HG03354 (cell line): Measurements from ENCODE around the gene NCAPG2.

Experiments used
- ATAC-seq: cut with Tn5 transposase; IDR thresholded peaks from one replicate; pipeline ENCODE4 v1.9.1; 2021; ENCODE audit warnings: mild to moderate bottlenecking; ENCODE audit not compliant: unreplicated experiment, poor library complexity, severe bottlenecking

NCAPG2 gene

GRCh38 chr7:158609313-158609974, 95.2 kb downstream of the NCAPG2 start:
- no peak for ATAC-seq

GRCh38 chr7:158607563-158607962, 97.0 kb downstream of the NCAPG2 start:
- no peak for ATAC-seq

GRCh38 chr7:158606671-158607424, 97.8 kb downstream of the NCAPG2 start:
- ATAC-seq = no peak

GRCh38 chr7:158606129-158606528, 98.5 kb downstream of the NCAPG2 start:
- no peak for ATAC-seq

- peak; percentile 22 for ATAC-seq
Measured at GRCh38 chr7:158603773-158604755, 100.5 kb downstream of the NCAPG2 start.

GRCh38 chr7:158602905-158603772, 101.5 kb downstream of the NCAPG2 start:
- peak; percentile 54 for ATAC-seq

- no peak for ATAC-seq
Measured at GRCh38 chr7:158602041-158602440, 102.6 kb downstream of the NCAPG2 start.

- no peak for ATAC-seq
Measured at GRCh38 chr7:158601090-158601489, 103.5 kb downstream of the NCAPG2 start.

GRCh38 chr7:158596745-158597144, 107.9 kb downstream of the NCAPG2 start:
- ATAC-seq = no peak

- ATAC-seq = no peak
Measured at GRCh38 chr7:158596309-158596708, 108.3 kb downstream of the NCAPG2 start.

GRCh38 chr7:158595068-158595467, 109.5 kb downstream of the NCAPG2 start:
- peak; percentile 58 for ATAC-seq

GRCh38 chr7:158592541-158592940, 112.1 kb downstream of the NCAPG2 start:
- no peak for ATAC-seq

- ATAC-seq = no peak
Measured at GRCh38 chr7:158591944-158592343, 112.7 kb downstream of the NCAPG2 start.

- no peak for ATAC-seq
Measured at GRCh38 chr7:158590181-158590530, 114.4 kb downstream of the NCAPG2 start.

GRCh38 chr7:158589653-158590052, 115.0 kb downstream of the NCAPG2 start:
- no peak for ATAC-seq

GRCh38 chr7:158588878-158589442, 115.6 kb downstream of the NCAPG2 start:
- no peak for ATAC-seq

GRCh38 chr7:158588085-158588877, 116.3 kb downstream of the NCAPG2 start:
- ATAC-seq = peak; percentile 13
